HG02610 (cell line): Measurements from ENCODE around the gene PAK3.

Experiments
- ATAC-seq: cut with Tn5 transposase; IDR thresholded peaks from one replicate; pipeline ENCODE4 v1.9.1; 2021; ENCODE audit warnings: mild to moderate bottlenecking, moderate library complexity; ENCODE audit not compliant: unreplicated experiment

The PAK3 gene

DNA sequence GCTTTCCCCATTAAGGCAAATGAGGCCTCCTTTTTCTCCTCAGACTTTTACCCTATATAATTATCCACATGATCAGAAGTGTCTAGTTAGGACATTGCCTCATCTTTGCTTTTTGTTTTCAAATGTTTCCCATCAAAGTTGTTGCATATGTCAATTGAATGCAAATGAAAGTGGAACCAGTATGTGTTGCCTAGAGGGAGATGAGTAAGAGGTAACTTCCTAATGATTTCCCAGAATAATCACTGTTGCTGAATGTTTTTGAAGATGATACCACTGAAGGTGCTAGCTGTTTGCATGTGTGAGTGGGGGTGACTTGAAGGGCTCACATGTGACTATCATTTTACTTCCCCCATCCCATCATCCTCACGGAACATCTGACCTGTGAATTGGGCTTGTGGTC lies 33.9 kb downstream of the PAK3 start:
- ATAC-seq = no peak

DNA sequence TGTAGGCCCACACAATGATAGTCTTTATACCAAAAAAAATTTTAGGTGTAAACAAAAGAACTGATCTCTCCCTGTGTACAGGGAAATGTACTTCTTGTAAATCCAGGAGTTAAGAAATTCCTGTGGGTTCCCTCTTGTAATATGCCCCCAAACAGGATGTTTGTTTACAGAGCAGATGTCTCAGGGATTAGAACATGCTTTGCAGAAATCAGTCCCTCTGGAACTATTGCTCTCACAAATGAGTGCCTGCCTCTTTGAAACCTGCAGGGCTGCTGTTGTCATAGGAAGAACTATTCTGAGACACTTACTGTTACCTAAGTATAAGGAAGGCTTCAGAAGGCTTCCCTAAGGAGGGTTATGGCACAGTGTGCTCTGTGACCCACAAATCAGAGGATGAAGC lies 35.6 kb downstream of the PAK3 start:
- ATAC-seq = no peak

DNA sequence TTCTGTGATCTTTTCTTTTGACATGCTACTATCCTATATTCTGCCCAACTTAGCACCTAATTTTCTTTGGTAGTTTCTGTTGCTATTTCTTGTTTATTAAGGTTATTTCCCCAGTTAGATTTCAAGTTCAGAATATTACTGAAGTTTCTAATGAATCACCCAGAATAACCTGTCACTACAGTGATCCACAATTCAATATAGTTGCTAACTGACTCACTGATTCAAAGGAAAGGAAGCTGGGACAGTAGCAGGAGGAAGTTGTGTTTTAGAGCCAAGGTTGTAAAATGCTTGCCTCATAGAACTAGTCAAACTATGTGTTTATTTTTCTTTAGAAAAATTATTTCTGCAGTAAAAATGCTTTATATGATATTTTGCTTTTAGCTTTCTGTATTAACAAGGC lies 37.4 kb downstream of the PAK3 start:
- ATAC-seq = no peak

DNA sequence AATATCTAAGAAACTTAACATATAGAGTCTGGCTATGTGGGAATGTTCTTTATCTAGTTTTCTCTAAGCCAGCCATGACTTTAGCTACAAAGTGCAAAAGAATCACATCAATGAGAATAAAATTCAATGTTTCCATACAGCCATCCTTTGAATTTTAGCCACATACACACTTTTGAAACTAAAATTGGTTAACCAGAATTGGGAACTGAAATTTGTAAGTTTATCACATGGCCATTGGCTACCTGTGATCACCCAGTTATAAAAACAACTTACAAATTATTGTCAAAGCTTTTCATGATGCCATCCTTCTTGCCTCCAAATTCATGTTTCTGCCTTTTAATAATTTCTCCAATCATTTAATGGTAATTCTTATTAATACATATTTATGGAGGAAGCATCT lies 49.9 kb downstream of the PAK3 start:
- ATAC-seq = no peak

DNA sequence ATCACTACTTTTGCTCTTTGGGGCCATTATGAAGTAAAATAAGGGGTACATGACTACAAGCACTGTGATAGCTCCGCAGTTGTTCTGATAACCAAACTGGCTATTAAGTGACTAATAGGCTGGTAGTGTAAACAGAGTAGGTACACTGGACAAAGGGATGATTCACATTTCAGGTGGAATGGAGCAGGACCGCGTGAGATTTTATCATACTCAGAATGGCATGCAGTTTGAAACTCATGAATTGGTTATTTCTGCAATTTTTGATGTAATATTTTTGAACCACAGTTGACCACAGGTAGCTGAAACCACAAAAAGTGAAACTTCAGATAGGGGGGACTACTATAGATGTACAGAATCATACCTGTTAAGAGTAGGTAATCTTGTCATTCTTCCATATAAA lies 55.8 kb downstream of the PAK3 start:
- ATAC-seq = no peak

DNA sequence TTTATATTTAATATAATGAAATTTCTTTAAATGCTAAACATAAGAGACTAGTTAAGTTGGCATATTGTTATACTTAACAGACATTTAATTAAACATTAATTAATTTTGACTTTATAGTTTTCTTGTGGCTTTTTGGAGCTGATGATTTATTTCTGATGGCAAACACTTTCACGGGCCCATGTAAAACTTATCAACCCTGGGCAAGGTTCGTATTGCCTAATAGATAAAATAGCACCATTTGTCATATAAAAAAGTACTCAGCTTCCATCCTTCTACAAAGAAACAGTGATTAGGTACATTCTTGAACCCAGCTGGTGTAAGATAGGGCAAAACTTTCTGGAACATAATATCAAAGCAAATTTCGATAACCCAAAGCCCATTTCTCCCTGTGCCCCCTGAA lies 63.2 kb downstream of the PAK3 start:
- ATAC-seq = no peak

DNA sequence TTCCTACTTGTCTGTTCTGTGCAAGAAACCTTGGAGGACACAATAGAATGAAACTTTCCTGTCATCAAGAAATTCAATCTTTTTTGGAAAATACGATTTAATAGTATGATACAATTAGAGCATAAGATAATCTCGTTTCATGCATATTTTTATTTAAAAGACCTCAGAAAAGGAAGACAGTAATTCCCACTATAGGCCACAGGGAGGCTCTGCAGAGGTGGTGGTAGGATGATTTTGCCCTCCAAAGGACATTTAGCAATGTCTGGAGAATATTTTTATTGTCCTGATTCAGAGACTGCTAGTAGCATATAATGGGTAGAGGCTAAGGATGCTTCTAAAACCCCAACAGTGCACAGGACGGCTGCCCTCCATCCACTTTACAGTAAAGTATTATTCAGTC lies 68.7 kb downstream of the PAK3 start:
- no peak for ATAC-seq

DNA sequence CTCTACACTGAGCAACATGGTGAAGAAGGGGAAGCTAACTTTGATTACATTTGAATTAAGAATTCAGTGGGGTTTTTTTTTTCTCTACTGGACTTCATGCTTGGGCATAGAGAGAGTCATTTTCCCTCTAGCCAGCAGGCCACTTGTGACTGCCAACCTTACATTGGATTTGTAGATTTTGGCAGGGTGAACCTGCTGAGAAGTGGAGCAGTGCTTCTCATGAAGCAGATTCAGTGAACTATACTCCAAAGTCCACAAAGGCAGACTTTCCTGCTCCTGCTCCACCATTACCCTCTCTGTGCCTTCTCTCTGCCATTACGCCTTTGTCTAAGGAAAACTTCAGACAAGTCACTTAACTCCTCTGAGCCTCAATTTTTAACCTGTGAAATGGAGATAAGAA lies 69.9 kb downstream of the PAK3 start:
- no peak for ATAC-seq

DNA sequence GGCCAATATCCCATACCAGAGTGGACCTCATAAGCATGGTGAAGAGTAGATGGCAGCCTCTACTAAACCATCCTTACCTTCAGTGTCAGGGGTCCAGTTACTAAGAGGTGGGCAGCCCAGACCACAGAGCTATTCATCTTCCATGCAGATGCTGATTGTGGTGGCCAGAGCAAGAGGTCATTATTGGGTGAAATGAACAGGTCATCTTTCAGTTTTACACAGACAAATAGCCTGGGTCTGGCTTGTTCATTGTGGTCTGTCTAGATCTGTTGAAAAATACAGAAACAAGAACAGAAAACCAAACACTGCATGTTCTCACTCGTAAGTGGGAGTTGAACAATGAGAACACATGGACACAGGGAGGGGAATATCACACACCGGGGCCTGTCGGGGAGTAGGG lies 71.3 kb downstream of the PAK3 start:
- peak; percentile 73 for ATAC-seq

DNA sequence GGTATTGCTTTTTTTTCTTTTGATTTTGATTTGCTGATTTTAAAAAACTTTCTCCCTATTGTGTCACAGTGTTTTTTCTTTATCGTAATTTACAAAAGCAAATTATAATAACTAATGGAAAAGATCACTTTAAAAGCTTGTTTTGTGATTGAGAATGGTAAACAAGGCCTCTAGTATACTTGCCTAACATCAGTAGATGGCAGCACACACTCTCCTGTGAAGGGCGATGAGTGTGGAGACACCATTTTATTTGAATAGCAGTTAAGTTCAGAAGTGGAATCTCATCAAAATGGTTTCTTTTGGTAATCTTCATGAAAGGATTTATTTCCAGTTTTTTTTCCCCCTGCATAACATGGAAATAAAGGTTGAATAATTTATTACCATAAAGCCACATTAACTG lies 72.3 kb downstream of the PAK3 start:
- ATAC-seq = no peak

DNA sequence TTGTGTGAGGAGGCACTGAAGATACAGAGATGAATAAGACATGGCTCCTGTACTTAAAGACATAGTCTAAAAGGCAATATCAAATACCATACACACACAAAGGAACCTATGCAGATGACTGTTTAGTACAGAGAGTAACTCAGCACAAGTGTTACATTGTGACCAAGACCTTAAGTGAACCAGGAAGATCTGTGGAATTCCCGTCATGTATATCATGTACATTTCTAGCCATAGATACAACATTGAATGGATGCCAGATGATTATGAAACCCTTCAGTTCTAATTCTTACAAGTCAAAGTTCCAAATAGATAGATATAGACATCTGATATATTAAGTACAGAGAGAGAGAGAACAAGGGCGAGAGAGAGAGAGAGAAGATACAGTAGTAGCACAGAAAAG lies 73.2 kb downstream of the PAK3 start:
- ATAC-seq = no peak

DNA sequence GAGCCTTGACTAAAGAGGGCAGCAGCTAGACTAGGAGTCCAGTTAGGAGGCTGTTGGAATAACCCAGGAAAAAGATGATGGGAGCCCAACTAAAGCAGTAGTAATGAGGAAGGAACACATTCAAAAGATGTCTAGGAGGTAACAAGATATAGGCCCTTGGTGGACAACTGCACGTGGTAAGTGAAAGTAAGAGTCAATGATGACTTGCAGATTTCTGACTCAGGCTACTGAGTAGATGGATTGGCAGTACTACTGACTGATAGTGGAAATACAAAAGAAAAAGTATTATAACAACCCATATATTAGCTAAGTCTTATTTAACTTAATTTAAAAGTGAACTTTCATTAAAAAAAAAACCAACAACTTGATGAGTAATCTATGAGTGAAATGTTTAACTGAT lies 74.0 kb downstream of the PAK3 start:
- no peak for ATAC-seq

DNA sequence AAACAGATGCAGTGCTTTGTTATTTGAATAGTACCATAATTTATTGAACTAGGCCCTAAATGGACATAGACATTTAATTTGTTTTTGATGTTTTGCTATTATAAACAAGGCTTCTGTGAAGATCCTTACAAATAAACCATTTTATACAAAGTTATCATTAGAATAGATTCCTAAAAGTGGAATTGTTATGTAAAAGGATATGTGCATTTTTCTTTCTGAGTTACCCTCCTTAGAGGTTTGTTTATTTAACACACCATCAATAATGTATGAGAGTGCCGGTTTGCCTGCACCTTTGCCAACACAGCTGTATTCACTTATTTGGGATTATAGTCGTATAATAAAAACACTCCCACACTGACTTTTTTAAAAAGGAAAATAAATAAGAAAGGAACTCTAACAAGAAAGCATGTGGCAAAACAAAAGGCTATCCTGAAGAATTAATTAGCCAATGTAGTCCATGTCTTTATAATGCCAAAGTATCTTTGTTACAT lies 84.8 kb downstream of the PAK3 start:
- no peak for ATAC-seq

DNA sequence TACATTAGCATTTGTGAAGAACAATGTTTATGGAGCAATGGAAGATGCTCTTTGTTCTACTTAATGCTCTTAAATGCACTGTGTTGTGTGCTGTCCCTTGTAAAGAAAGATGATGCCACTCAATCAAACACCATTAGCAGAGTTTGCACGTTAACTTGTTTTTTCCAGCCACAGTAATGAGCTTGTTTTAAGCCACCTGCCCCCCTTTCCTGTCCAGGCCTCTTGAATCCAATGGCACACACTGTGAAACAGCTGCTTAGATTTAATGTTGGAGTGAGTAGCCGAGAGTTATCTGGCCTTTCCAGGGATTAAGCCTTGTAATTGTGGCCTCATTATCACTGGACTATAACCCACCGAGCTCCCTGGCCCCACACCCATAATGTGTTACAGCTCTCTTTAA lies 86.0 kb downstream of the PAK3 start:
- no peak for ATAC-seq

DNA sequence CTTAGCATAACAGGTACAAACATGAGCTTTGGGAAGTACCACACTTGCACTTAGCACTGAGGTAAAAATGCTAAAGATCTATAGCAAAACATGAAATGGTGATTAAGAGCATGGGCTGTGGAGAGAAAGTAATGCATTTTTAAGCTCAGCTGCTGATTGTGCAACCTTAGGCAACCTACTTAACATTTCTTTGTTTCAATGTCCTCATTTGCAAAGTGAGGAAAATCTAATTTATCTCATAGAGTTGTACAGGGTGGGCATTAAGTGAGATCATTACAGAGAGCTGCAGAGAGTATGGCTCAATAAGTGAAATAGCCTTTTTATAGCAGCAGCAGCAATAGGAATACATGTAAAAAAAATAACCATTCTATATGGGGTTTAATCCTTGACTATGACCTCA lies 87.0 kb downstream of the PAK3 start:
- no peak for ATAC-seq

DNA sequence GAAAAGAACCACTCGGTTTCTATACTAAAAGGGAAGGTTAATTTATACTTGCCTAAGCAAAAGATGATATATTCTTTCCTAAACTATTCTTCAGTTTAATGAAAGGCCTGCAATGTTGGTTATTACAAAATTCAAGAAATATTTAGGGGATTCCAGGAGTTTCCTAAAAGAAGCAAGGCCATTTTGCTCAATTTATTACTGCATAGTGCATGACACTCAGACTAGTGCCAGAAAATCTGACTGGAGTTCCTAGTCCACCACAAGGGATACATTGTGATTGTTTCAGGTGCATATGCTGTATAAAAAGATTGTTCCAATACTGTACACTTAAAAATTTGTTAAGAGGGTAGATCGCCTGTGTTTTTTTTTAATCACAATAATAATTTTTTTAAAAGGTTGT lies 95.6 kb downstream of the PAK3 start:
- ATAC-seq = no peak

DNA sequence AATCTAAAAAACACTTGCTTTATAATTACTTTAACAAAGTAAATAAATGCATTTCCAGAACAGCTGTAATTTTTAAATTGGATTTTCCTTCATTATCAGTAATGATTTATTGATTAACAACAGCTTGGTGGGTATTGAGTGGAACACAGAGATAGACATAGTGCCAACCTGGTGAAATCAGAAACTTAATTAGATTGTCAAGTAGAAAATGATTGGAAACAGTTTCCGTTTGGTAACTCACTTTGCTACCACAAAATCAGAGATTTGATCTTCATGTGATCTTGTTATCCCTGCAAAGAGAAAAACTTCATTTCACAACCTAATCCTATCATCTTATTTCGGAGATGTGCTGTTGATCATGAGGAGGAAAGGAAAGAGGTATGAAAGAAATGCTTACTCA lies 103.5 kb downstream of the PAK3 start:
- ATAC-seq = no peak

DNA sequence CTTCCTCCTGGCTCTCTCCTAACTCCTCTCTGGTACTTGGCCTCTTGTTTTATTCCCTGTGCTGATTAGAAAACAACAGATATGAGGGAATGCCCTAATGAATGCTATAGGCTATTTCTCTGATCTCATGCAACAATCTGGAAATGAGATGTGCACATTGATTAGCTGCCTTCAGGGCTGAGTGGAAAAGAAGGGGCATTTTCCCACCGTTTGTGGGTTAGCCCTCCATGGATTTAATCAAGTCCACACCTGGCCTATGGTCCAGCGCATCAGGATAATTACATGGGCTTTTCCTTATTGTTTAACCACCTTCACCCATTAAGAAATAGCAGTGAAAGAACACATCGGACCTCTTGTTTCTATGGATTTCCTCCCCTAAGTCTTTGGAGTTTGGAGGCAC lies 104.3 kb downstream of the PAK3 start:
- ATAC-seq = no peak

DNA sequence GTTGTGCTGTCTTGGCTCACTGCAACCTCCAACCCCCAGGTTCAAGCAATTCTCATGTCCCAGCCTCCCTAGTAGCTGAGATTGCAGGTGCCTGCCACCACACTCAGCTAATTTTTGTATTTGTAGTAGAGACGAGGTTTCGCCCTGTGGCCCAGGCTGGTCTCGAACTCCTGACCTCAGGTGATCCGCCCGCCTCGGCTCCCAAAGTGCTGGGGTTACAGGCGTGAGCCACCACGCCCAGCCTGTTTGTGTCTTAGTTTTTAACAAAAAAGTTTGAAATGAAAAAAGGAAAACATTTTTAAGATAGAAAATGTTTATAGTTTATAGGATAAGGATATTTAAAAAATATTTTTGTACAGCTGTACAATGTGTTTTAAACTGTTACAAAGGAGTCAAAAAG lies 111.9 kb downstream of the PAK3 start:
- ATAC-seq = no peak

DNA sequence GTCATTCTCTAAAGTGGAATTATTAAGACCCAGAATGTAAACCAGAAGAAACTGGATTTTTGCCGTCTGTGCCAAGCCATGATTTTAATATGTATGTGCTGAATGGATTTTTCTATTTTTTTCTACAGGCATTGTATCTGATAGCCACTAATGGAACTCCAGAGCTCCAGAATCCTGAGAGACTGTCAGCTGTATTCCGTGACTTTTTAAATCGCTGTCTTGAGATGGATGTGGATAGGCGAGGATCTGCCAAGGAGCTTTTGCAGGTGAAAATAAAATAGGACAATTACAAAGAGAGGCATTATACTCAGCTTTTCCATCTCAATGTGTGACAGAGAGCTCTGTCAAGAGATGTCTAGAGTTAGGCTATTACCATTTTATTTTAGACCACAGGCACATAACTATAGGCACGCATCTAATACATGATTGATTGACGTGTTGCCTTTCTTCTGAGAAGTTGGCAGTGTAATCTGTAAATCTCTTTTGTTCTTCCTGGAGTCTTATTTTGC lies 120.4 kb downstream of the PAK3 start:
- ATAC-seq = no peak

DNA sequence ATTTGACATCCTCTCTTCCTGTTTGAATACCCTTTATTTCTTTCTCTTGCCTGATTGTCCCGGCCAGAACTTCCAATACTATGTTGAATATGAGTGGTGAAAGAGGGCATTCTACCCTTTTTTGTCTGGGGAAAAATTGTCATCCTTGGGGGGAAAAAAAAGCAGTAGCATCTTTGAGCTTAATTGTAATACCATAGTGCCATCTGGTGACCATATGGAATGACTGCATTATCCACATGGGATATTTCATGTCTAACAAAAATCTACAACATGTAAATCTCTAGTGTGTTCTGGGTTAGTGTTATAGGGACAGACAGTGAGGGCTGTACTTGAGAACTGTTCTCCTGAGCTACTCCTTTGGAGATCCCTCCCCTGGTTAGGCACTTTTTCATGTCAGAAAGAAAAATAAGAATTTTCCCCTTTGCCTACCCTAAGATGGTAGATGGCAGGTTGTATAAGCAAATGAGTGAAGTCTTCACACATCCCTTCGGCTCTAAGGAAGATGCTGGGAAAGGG lies 148.3 kb downstream of the PAK3 start:
- no peak for ATAC-seq

DNA sequence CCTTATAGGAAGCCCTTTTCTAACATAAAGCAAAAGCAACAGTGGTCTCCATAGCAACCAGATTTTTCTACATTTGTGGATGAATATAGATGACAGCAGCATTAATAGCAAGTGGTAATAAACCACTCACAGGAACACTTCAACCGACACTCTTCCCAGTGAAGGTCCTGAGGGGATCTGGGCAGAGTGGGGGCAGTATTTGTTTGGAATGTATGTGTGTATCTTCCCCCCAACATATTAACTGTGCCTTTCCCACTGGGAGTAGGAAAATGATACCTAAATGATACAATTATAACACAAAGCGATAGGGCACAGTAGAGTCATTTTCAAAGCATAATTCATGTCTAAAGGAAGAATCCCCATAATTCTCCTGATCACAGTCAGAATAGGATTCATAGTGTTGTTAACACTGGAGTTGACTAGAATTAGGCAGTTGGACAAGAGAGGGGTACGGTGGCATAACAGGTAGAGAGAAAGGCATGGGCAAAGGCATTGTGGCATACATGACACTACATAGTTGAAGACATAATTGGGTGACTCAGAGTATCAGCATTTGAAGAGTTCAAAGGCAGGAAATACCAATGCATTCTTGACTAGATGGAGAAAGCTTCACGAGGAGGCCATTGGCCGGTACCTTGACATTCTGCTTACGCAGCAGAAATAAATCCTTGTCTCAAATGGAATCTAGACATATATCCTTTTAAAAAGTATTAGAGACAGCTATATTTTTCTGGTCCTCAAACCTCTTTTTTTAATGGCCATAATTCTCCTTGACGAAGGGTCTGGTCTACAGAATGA lies 159.1 kb downstream of the PAK3 start:
- no peak for ATAC-seq

DNA sequence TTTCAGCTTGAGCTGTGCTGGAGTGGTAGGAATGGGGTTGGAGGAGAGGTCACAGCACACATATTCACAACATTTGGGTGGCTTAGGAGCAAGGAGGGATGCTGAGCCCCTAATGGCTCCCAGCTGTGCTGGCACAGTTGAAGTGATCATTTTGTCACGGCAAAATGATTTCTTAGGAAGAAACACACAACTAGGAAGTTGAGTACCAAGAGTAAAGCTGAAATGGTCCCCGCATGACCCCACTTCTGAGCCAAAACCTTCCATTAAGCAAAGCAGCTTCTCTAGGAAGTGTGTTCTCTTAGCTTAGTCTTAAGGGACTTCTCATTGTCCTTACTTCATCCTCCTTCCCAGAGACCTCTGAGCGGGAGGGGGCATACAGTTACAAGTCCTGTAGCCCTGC lies 161.7 kb downstream of the PAK3 start:
- ATAC-seq = no peak
